ENCODE results near the gene COL27A1.

The COL27A1 gene

DNA sequence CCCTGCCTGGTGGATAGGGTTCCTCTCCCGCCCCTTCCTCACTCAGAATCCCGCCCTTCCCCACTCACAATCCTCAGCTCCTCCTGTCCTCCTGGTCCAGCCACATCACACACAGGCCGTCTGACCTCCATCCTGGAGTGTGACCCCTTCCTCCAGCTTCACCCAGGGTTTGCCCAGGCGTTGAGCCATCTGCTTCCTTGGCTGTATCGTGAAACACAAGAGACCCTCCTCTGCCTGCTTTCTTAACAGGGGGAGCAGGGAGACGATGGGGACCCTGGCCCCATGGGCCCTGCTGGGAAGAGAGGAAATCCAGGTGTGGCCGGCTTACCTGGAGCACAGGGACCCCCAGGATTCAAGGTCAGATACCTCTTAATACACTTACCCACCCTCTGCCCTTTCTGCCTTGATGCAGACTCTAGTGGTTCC lies 135.2 kb downstream of the COL27A1 start:
- DNase-seq: no peak

DNA sequence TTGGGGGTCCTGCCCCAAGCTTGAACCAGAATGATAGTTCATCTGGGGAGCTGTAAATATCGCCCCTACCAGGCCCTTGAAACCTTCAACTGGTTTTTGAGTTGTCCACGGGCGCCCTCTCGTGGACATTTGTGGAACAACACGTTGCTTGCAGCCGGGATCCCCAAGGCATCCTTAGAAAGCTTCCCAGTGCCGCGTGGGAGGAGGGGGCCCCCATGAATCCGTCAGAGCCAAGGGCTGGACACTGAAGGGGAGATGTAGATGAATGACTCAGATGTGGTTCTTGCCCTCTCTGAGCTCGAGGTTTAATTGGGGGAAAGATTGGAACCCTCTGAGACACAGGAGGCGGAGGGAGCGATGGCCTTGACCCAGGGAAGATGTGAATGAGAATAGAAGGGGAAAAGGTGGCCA lies 135.7 kb downstream of the COL27A1 start:
- peak; percentile 42 to 84 (median 66) for DNase-seq

DNA sequence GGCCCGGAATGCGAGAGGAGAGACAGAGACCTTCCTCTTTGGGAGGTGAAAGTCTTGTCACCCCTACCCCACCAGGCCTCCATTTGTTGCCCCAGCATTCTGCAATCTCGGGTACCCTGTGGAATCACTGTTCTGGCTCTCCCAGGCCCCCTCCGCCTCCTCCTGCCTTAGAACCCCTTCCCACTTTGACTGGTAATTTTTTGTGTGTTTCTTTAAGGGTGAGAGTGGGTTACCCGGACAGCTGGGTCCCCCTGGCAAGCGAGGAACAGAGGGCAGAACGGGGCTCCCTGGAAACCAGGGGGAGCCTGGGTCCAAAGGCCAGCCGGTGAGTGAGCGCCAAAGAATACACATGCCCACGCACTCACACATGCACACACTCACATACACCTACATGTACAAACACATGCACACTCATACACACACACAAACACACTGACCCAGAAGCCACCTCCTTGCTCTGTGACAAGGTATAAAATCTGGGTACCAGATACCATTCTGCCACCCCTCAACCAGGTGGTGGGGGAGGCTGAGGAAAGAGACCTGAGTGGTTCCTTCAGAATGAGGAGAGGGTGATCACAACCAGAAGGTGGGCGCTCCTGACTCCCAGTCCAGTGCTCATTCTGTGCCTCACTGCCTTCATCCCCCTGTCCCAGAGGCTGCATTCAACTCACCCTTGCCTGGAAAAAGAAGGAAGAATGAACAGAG lies 136.7 kb downstream of the COL27A1 start:
- DNase-seq: no peak

DNA sequence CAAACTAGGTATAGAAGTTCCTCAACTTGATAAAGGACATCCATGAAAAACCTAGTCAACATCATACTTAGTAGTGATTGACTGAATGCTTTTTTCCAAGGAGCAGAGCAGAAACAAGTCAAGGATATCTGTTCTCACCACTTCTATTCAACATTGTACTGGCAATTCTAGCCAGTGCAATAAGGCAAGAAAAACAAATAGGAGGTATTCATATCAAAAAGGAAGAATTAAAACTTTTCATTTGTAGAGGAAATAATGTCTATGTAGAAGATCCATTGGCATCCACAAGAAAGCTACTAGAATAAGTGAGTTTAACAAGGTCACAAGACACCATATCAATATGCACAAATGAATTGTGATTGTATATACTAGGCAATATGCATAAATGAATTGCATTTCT lies 139.3 kb downstream of the COL27A1 start:
- DNase-seq: no peak

DNA sequence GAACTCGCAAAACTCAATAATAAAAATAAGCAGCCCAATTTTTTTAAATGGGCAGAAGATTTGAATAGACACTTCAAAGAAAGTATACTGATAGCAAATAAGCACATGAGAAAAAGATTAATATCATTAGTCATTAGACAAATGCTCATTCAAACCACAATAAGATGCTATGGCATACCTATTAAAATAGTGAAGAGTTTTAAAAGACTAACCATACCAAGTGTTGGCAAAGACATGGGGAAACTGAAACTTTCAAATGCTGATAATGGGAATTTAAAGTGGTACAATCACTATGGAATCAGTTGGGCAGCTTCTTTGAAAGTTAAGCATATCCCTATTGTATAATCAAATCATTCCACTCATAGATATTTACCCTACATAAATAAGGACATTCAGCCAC lies 141.0 kb downstream of the COL27A1 start:
- DNase-seq: no peak

DNA sequence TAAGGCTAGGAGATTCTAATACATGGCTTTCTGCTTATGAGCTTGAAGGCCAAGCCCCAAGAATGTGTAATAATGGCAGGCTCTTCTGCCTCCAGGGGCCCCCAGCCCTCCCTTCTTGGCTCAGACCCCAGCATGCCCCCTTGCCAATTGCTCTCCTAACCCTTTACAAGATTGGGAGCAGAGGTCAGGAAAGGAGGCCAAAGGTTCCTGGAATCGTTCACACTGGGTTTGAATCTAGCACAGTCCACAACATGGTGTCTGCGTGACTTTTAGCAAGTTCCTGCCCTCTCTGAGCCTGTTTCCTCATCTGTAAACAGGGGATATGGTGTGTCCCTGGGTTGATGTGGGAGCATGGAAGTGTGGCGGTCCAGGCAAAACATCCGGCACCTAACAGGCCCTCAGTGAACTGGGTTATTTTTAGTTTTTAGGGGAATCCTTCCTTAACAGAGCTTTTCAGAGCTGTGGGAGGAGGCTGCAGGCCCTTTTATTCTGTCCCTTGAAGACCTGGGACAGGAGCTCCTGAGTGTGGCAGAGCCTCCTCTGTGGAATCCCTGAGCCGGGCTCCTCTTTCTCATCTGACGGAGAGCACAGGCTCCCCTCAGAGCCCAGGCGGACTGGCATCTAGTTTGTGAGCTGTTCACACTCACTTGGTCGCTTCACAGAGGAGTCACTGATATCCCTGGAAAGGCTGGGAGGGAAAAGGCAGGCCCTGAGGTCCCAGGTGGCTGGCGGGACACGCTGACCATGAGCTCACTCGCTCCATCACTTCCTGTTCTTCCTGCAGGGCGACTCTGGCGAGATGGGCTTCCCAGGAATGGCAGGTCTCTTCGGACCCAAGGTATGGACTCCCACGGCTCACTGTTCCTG lies 144.2 kb downstream of the COL27A1 start:
- no peak for DNase-seq

DNA sequence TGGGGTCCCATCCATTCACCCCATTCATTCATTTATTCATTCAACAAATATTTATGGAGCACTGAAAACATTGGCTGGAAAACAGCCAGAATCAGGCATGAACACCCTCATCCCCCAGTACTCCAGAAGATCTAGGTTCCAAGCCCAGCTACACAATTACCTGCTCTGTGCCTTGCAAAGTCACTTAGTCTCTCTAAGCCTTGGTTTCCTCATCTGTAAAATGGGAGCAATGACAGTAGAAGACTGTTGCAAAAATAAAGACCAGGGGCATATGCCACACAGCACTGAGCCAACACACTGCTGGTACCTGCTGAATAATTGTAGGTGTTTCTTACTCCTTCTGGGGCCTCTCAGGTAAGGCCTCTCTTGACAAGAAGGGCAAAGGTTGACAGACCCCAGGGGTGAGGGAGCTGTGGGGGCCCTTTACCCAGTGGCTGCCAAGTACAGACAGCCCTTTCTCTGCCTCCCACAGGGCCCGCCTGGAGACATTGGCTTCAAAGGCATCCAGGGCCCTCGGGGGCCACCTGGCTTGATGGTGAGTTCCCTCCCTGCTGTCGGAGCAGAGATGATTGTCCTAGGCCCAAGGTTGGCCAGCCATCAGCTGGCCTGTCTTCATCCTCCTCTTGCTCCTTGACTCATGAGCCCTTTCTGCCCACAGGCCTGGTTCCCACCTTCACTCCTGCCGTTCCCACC lies 145.0 kb downstream of the COL27A1 start:
- DNase-seq: no peak

DNA sequence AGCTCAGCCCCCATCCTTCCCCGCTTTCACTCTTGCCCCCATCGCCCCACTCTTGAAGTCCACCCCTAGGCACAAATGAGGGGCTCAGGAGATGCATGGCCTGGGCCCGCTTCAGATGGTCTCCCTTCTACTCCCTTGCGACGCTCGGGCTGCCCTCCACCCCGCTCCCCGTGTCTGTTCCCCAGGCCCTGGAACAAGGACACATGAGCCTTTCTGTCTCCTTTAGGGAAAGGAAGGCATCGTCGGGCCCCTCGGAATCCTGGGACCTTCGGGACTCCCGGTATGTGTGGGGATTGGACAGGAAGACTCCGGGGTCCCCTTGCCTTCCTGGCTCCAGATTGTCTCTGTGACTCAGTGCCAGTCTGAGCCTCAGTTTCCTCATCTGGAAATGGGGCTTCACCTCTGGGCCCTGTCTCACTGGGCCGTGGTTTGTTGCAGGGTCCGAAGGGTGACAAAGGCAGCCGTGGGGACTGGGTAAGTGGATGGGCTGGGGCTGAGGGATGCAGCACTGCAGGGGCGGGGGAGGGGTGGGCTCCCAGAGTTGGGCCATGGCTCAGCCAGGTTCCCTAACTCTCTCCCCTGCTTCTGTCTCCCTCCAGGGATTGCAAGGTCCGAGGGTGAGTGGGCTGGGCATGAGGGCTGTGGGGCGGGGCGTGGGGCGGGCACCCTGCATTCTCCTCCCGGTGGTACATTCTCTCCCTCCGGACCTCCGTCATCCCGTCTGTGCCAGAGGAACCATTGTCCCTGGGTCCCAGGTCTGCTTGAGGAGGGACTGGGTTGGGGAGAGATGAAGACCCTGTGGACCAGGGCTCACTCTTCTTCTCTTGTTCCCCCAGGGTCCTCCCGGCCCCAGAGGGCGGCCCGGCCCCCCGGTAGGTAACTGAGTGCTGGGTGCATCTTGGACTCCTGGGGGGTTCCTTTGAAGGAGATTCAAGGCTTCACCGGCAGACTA lies 145.8 kb downstream of the COL27A1 start:
- DNase-seq: no peak

DNA sequence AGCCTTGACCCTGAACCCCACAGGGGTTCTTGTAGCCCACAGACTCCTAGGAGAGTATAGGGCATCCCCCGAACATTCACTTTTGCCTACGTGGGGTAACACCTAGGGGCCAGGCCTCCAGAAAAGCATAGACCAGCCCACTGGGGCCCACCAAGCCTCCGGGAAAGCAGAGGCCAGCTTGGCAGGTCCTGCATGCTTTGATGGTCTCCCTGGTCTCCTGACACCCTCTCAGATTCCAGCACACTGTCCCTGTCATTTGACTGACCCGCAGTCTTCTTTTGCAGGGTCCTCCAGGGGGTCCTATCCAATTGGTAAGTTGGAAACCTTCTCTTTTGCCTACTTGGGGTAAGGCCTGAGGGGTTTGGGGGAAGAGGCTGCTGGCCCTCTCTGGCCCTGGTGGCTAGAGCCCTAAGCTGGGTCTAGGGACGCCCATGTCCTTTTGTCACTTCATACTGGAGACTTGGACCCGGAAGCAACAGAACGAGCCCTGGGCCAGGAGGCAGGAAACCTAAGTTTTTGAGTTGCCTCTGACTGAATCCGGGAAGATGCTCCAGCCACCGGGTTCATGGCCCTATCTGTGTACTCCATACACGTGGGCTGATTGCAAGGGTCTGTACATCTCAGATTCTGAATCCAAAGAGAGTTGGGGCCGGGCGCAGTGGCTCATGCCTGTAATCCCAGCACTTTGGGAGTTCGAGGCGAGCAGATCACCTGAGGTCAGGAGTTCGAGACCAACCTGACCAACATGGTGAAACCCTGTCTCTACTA lies 146.6 kb downstream of the COL27A1 start:
- DNase-seq: no peak

DNA sequence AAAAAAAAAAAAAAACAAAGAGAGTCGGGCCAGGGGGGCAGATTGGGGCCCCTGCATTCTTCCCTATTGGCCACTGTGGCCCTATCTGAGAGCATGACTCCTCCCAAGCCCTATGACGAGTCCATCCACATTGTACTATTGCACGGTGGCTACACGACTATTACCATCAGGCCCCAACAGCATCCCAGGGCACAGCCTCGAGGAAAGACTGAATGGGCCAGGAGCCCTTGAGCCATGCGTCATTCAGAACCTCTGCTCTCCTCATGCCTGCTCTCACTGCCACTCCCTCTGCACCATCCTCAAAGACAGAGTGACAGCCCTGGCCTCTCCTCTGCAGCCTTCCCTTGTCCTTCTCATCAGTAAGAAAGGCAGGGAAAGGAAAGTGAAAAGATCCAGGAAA lies 147.4 kb downstream of the COL27A1 start:
- no peak for DNase-seq

DNA sequence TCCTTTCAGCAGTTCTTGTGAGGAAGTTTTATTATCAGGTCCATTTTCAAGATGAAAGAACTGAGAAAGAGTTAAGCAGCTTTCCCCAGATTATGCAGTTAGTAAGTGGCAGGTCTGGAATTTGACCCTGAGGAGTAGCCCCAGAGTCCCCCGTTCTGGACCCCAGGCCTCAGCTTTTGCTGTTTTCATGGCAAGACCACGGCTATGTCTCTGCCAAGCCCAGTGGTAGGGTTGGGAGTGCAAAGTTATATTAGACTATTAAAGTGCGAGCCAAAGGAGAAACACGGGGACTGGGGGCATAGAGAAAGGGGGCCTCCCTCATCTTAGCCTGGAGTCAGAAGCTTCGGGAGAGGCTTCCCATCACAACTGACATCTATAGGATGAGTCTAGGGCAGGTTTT lies 148.2 kb downstream of the COL27A1 start:
- DNase-seq: no peak

DNA sequence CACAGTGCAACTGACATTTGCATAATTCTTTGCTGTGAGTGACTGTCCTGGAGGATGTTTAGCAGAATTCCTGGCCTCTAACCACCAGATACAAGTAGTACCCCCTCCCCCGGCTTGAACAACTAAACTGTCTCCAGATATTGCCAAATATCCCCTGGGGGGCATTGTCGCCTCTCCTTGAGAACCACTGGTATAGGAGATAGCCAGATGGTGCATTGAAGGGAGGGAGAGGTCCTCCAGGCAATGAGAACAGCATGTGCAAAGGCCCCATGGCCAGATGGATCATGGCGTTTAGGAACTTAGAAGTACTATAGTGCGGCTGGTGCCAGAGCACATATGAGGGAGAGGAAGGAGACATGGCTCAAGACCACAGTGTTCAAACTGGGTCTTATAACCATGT lies 148.6 kb downstream of the COL27A1 start:
- no peak for DNase-seq

DNA sequence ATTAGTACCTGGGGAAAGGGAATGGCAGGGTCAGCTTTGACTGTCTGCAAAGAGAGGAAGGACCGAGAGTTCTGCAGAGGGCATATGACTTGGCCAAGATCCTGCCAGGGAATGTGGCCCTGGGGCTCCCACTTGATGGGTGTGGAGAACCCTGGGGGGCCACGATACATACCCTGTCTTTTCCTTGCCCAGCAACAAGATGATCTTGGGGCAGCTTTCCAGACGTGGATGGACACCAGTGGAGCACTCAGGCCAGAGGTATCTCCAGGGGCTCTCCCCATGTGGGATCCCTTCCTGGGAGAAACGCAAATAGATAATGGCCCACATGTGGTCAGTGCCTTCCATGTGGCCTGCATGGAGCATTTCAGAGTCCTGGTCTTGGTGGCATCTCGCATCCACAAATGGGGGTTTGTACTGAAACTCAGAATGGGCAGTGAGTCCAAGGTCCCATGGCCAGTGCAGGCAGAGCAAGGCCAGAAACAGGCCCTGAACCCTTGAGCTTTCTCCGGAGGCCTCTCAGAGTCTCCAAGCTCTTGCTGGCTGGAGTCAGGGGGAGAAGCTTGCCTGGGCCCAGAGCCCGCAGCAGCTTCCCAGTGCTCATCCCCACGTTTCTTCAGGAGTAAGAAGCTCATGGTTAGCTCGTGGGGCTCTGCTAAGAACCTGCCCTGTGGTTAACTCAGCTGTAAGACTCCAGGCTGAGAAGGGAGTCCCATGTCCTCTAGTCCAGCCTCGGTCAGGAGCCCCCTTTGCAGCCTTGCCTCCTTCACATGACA lies 149.3 kb downstream of the COL27A1 start:
- no peak for DNase-seq

DNA sequence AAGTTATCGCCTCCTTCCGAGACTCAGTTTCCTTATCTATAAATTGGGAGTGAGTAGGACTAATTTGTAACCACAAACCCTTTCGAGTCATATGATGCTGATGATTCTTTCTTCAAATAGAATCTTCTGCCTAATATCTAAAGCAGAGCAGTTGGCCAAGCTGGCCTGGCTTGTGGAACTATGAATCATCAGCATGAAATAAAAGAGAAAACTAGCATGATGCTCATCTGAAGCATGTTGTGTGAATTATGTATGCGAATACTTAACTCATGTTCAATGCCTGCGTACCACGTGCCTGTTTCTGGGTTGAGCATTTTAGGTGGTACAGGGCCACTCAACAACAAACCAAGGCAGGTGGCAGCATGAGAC lies 152.5 kb downstream of the COL27A1 start:
- no peak for DNase-seq

DNA sequence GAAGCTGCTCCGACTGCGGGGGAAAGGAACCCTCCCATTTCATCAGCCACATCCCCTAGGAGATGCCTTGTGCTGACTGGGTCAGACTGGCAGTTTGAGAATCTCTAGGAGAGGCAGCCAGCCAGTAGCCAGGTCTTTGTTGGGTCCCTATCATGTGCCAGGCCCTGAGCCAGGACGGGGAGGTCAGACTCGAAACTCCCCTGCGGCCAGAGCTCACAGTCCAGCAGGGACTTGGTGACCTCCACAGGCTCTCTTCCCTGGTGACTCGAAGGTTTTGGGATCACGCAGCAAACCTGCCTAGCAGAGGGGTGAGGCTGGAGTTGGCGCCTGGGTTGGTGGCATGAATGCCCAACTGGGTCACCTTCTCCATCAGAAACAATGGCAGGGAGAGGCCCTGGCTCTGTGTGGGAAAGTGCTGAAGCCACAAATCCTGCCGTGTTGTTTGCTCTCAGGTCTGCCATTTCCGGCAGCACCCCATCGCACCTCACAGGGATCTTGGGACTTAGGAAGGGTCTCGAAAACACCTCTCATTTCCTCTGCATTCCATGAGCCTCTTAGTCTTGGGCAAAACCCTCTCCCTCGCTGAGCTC lies 153.1 kb downstream of the COL27A1 start:
- DNase-seq: no peak

DNA sequence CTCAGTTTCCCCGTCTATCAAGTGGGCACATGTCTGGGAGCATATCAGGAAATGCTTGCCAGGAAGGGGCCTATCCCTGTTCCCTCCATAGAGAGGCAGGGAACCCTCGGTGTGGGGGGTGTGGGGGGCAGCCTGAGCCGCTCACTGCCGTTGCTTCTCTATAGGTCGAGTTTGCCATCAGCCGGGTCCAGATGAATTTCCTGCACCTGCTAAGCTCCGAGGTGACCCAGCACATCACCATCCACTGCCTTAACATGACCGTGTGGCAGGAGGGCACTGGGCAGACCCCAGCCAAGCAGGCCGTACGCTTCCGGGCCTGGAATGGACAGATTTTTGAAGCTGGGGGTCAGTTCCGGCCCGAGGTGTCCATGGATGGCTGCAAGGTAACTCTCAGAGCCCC lies 153.8 kb downstream of the COL27A1 start:
- DNase-seq: no peak

DNA sequence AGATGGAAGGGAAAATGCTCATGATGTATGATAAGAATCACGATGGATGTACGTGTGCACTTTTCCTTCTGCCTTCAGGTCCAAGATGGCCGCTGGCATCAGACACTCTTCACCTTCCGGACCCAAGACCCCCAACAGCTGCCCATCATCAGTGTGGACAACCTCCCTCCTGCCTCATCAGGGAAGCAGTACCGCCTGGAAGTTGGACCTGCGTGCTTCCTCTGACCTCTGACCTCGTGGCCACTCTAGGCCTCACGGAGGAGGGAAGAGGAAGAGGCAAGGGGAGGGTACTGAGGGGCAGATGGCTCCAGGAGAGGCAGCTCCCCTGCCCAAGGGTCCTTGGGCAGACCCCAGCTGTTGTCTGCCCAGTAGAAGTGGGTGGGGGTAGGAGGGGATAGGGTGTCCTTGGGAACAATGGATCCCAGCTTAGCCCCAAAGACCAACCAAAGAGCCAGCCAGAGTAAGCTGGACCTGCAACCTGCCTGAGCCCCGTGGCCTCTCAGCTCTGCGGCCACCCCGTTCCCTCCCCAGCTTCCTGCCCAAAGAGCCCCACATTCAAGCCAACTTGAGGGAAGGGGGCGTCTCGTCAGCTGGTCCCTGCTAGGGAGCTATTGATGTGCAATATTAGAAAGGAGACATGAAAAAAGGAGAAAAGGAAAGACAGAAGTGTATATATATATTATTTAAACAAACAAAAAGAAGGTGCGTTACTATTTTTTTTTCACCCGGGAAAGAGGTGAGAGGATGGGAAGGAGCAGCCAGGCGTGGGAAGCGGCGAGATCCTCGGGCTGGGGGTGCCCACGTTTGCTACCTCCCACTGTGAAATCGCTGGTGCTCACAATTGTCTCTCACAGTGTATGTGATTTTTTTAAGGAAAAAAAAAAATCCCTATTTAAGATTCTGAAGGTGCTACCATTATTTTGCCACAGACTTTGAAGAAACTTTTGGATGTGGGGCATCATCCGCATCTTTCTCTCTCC lies 155.4 kb downstream of the COL27A1 start:
- DNase-seq: no peak

DNA sequence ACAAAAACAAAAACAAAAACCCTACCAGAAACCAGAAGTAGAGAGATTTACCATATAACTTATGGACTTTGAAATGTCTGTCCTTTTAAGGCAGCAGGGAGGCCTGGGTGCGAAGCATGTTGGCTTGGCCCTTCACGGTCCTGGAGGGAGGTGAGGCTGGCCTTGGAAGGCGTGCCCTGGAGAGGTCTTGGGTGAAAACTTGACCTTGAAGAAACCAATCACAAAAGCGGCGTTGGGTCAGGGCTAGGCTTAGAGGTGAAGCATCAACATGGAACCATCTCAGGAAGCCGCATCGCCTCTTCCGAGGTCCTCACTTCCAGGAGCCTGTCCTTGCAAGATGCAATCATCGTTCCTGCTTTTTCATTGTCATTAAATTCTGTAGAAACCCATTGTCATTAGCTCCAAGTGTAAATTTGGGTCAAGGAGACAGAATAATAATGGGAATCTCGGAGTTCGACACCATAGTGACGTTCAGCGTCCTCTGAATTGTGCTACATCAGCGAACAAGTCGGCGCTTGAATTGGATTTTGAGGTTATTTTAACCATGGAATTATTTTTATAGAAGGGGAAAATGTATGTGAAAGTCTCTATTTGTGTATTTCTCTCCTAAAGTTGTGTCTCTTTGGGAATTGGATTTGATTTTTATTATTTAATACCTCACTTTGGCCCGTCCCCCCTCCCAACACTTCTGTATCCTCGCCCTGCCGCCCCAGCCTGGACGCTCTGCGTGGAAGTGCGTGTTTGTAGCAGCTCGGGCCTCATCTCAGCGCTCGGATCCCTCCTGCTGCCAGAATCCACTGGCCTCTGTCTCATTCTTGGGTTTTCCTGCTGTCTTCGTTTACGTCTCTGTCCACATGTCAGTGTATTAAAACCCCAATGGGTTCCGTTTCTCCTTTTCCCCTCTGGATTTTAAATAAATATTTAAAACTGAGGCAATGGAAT lies 156.5 kb downstream of the COL27A1 start:
- DNase-seq: no peak

Data from NCI-H1417 (cell line).